ENCODE measurements around the gene PFDN5.
"Not testable (repeated sequence)": the region's sequence is repeated elsewhere in the genome, so short reads cannot be mapped to it uniquely, and the experiment has no call there.

PFDN5 gene

DNA sequence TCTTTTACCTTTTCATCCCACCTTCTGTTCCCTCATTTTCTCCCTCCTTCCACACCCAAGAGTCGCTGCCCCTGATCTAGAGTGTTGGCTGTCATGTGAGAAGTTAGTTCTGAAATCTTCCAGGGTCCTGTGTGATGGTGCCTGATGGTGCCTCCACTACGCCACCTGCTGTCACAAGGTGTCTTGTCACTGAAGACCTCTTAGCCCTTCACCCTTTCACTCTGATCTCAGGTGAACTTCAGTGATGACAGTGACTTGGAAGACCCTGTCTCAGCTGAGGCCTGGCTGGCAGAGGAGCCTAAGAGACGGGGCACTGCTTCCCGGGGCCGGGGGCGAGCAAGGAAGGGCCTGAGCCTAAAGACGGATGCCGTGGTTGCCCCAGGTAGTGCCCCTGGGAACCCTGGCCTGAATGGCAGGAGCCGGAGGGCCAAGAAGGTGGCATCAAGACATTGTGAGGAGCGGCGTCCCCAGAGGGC is 7.6 kb upstream of the PFDN5 start:
- peak in 1 of 2 experiments; percentile 53 for DNase-seq

DNA sequence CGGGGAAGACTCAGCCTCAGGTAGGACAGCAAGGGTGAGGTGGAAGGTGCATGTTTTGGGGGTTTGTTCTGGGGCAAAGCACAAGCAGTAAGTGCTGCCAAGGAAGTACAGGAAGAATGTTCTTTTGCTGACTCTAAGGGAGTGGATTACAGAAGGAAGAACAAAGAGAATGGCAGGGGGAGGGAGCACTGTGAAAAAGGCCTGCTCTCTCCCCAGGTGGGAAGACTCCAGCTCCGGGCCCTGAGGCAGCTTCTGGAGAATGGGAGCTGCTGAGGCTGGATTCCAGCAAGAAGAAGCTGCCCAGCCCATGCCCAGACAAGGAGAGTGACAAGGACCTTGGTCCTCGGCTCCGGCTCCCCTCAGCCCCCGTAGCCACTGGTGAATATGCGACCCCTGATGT is 7.0 kb upstream of the PFDN5 start:
- no peak for DNase-seq

DNA sequence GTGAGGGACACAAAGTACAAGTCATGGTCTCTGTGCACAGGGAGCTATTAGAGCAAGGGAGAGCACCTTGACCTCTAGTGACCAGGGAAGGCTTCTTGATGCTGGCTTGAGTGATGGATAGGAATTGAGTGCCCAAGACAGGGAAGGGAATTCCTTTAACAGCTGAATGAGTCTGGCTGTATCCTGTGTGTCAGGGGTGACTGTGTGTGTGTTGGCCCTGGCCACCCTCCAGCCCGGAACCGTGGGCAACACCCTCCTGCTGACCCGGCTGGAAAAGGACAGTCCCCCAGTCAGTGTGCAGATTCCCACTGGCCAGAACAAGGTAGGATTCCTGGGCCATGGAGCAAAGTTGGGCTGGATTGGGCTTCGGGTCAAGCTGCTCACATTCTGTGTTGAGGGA is 5.5 kb upstream of the PFDN5 start:
- no peak for DNase-seq

DNA sequence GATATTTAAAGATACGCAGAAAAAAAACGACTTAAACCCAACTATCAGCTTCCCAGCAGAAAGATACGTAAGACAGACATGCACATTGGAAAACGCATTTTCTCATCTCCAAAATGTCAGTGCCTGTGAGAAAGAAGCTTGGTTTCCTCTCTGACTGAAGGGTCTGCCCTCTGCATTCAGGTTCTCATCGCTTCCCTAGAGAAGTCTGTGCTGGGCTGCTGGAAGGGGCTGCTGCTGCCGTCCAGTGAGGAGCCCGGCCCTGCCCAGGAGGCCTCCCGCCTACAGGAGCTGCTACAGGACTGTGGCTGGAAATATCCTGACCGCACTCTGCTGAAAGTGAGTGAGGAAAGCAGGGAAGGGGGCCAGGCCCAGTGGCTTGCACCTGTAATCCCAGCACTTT is 4.7 kb upstream of the PFDN5 start:
- no peak for DNase-seq

DNA sequence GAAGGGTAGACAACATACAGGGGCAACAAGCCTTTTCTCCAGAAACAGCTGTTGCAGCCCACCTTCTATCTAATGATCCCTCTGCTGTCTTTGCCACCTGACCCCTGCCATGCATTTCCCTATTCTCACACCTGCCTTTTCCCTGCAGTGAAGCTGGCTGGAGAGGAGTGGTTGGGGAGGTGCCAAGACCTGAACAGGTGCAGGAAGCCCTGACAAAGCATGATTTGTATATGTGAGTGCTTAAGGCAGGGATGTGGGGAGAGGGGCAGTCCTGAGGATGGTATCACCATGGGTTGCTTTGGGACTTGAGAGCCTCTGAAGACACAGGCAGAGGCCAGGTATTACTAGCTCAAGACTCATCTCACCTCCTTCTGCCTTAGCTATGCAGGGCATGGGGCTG is 2.9 kb upstream of the PFDN5 start:
- DNase-seq, result no peak

DNA sequence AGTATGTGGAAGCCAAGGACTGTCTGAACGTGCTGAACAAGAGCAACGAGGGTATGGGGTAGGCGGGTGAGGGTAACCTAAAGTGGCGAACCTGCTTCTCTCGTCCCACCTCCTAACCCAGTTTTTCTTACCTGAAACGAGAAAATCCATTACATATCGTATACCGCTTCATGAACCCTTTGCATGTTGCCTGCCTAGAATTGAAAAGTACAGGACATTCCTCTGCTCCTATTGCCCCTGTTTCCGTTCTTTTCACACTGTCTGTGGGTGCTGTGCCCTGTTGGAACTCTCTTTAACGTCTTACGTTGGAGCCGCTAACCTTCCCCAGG is 513 bp downstream of the PFDN5 start:
- DNase-seq, result no peak

DNA sequence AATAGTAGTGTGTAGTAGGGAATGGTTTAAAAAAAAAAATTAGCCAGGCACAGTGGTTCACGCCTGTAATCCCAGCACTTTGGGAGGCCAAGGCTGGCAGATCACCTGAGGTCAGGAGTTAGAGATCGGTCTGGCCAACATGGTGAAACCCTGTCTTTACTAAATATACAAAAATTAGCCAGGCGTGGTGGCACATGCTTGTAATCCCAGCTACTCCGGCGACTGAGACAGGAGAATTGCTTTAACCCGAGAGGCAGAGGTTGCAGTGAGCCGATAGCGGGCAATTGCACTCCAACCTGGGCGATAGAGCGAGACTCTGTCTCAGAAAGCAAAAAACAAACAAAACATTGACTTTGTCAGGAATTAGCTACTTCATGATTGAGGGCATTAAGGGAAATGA is 1.8 kb downstream of the PFDN5 start:
- not testable (repeated sequence) for DNase-seq

DNA sequence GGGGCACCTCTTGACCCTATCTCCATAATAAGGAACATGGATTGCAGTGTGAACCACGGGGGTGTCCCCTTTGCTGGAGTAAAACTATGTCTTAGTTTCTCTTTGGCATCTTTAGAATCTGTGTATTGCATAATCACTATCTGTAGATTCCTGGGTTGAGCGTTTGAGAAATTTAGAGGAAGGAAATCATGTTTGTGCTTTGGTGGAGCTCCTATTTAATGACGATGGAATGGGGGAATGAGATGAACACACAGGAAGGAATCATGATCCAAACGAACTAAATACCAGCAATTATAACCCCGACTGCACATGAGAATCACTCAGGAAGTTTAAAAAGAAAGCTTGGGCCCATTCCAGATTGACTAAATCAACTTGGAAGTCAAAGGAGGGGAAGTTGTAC is 2.8 kb downstream of the PFDN5 start:
- peak in 1 of 2 experiments; percentile 41 for DNase-seq

DNA sequence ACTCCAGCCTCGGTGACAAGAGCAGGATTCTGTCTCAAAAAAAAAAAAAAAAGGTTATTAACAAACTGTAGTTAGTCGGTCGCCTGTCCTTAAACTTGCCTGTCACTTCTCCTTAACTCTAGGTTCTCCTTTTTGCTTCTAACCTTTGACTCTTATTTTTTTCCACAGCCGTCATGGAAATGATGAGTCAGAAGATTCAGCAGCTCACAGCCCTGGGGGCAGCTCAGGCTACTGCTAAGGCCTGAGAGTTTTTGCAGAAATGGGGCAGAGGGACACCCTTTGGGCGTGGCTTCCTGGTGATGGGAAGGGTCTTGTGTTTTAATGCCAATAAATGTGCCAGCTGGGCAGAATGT is 3.7 kb downstream of the PFDN5 start:
- peak; percentile 61 to 69 for DNase-seq

DNA sequence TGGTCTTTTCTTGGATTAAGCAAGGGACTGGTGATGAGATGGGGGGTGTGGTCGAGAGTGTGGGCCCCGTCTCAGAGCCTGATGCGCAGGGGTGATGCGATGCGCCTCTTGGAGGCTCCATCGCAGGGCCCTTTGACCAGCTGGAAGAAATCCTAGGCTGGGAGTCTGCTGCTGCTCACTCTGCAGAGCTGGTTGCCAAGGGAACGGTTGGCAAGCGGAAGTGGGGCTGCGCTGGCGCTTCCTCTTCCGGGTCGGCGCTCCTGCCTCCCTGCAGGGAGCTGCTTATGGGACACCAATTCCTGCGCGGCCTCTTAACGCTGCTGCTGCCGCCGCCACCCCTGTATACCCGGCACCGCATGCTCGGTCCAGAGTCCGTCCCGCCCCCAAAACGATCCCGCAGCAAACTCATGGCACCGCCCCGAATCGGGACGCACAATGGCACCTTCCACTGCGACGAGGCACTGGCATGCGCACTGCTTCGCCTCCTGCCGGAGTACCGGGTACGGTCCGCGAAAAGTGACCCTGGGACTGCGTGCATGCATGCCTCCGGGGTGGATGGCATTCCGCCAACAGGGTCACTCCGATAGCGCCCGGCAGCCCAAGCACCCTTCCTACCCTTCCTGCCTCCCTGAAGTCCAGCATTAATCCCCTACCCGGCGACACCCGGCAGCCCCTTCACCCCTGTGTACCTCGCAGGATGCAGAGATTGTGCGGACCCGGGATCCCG is 4.3 kb downstream of the PFDN5 start, which contains the start of gene MYG1:
Gene MYG1 (plus strand): TSS at position 242 of the 727 bp plus-strand sequence. CDS start 43 bp downstream, at position 285.
- peak; percentile 87 to 92 for DNase-seq

DNA sequence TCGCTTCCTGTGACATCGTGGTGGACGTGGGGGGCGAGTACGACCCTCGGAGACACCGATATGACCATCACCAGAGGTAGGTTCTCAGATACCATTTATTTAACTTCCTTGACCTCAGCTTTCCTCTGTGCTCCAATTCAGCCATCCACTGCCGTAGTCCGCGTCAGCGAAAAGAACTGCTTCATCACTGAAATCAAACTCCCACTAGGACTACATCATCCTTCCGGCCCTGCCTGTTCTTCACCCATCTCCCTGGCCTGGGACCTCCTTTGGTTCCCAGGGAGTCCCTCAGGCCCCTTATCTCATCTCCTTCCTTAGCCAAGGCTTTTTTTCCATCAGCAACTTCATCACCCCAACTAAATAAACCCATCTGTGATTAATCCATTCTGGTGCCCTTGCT is 4.8 kb downstream of the PFDN5 start:
- no peak for DNase-seq

DNA sequence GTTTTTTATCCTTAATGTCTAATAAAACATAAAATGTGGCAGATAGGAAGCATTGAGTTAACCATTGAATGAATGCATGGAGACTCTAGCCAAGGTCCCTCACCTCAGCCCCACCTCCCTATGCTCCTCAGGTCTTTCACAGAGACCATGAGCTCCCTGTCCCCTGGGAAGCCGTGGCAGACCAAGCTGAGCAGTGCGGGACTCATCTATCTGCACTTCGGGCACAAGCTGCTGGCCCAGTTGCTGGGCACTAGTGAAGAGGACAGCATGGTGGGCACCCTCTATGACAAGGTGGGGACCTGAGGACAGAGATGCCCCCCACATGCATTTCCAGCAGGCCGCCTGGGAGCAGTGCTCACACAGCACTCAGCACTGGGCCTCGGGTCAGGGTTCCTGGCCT is 7.6 kb downstream of the PFDN5 start:
- DNase-seq, result no peak

DNA sequence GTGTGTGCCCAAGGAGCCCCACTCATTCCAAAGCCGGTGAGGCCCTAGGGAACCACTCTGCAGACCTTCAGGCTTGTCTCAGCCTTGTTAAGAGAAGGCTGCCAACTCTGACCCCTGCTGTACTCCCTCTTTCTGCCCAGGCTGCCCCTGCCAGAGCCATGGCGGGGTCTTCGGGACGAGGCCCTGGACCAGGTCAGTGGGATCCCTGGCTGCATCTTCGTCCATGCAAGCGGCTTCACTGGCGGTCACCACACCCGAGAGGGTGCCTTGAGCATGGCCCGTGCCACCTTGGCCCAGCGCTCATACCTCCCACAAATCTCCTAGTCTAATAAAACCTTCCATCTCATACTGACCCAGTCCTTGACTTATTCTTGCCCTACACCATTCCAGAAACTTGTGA is 11.5 kb downstream of the PFDN5 start:
- no peak for DNase-seq

DNA sequence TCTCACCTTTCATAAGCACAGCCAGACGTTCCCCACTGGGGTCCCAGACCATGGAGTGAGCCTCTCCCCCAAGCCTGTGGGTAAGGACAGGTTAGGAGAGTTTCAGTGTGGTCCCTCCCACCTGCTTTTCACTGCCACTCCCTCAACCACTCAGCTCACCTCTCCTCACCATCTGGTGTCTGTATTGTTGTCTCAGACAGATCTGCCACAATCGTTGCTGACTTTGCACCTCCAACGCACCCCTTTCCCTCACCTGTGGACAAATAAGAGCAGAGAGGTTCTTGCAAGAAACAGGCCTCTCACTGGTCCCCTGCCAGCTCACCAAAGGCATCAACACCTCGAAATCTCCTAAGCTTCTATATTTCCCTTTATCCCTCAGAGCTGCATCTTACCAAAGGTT is 12.9 kb downstream of the PFDN5 start:
- no peak for DNase-seq

DNA sequence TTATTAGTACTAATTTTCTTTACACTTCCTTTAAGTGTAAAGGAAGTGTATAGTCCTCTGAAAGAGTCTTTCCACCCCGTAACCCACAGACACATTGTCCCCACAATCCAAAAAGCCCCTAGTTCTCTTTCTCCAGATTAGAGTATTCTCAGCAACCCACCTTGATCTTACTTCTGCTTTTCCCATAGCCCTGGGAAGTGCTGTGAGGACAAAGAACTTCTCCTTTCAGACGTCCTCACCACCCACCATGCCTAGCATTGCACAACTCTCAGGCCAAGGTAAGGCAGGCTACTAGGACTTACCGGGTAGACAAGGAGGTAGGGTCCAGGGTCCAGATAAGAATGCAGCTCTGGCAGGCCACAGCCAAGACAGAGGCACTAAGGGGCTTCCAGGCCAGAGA is 18.7 kb downstream of the PFDN5 start:
- no peak for DNase-seq

DNA sequence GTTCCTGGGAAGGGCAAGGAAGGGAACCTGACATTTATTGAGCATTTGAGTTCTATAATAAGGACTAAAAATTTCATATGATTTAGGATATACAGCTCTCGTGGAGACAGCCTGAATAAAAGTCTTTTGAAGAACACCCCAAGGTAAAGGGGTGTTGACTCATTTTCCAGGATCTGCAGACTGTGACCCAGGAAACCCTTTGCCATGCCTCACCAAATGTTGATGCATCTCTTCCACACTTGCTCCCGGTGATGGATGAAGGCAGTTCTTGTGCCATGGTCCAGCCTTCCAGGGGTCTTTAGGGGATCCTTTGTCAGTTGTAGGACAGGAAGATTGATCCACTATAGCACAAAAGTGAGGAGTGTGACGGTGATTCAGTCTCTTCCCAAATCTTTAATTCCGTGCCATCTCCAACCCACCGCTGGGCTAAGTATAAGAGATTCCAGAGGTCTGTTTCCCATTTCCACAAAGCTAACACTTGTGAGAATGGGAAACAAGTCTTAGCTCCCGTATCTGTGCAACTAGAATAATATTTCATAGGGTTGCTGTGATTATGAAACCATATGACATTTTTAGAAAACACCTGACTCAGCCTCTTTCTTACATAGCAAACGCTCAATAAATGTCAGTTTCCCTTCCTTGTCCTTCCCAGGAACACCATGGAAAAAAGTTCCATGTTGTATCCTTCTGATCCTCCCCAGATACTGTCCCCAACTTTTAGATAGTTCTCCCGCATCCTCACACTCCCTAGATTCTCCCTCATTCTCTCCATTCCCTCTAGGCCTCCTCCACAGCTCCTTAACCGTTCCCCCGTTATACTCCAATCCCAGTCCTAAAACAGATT is 25.2 kb downstream of the PFDN5 start:
- DNase-seq, result no peak

DNA sequence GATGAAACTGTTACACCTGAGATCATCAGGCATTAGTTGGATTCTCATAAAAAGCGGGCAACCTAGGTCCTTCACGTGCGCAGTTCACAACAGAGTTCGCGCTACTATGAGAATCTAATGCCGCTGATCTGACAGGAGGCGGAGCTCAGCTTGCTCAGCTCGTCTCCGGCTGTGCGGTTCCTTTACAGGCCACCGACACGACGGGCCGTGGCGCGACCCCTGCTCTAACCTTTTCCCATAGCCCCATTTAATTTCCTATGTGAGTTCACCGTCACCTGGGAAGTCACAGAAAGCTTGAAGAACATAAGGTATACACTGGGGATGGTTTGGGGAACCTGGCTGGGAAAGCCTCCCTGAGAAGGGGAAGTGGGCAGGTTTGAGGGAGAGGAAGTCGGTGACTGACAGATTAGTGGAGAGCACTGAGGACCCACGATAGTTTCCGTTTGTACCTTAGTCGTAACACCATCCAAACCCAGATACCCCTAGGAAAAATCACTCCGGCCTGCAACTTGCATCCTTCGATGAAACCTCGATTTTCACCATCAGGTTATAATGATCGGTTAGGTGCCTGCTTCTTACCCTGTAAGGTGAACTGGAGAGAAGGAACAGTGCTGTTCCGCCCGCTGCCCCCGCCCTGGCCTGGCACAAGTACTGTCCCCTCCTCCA is 28.9 kb downstream of the PFDN5 start:
- DNase-seq, result no peak

DNA sequence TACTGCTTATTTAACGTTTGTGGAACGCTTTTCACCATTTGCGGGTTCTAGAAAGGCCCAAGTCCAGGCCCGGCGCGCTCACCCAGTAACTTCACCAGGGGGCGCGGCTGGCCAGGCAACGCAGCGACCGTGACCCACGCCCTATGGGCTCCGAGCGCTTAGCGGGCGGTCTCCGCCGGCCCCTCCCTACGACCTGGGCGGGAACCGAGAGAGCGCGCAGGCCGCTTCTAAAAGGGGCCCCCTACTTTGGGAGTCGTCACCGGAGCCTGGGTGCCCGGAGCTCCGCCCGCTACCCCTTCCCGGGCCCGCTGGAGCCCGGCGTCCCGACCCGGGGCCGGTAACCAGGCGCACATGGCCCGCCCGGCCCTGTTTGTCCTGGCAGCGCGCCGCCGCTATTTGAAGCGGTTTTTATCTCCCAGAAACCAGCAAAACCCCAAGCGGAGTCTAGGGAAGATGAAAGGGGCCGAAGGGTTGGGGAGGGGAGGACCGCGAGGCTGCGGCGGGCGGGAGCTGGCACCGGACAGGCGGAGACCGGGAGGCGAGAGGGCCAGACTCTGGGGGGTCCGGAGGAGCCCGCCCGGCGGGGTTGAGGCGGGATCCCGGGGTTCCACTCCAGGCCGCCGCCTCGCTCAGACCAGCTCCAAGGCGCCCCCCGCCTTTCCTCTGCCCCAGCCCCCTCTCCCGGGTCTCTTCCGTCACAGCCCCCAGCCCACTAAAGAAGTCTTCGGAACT is 29.6 kb downstream of the PFDN5 start:
- peak; percentile 84 to 90 for DNase-seq

DNA sequence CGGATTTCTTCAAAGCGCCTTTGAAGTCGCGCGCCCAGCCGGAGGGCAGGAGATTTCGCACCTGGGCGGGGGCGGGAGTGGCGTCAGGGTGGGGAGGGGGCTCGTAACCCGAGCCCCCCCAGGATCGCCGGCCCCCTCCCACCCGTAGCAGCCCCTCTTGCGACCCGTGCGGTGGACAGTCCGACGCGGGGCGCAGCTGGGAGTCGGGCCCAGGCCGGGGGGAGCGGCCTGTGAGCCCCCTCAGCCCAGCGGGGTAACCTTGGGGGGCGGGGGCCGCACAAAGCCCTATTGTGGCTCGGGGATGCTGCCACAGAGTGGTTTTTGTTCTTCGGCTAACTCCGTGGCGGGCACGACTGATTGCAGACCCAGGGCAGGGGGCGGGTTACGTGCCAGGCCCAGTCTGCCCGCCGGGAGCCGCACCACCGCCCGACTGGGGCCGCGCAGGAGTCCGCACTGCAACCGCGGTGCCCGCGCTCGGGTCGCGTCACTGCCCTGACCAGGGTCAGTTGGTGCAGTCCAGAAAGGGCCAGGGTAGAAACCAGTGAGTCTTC is 30.2 kb downstream of the PFDN5 start:
- no peak for DNase-seq

DNA sequence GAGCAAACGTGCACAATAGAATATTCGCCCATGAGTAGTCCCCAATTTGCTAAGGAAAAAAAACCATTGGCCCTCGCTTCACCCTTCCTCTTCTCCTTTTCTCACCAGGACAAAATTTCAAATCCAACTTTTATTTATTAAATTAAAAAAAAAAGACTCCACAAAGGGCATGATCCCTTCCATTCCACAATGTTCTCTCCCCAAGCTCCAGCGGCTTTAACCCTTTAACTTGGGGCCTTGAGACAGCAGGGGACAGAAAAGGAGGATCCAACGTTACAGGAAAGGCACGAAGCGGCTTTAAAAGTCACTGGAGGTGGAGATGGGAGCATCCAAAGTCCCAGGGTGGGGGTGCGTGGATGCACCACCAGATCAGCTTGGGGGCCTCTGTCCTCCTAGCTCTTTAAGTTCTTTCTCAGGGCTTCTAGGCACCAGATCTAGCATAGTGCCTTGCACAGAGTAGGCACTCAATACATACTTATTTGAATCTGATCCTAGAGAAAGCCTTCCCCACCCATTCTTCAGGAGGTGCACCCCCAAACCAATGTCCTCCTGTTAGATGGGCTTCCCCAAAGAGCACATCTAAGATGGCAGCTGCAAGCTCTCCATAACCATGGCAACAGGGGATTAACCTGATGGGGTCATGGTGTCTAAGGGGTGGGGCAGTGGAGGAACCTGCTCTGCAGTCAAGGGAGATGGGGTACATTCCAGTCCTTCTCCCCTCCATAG is 31.3 kb downstream of the PFDN5 start:
- no peak for DNase-seq

DNA sequence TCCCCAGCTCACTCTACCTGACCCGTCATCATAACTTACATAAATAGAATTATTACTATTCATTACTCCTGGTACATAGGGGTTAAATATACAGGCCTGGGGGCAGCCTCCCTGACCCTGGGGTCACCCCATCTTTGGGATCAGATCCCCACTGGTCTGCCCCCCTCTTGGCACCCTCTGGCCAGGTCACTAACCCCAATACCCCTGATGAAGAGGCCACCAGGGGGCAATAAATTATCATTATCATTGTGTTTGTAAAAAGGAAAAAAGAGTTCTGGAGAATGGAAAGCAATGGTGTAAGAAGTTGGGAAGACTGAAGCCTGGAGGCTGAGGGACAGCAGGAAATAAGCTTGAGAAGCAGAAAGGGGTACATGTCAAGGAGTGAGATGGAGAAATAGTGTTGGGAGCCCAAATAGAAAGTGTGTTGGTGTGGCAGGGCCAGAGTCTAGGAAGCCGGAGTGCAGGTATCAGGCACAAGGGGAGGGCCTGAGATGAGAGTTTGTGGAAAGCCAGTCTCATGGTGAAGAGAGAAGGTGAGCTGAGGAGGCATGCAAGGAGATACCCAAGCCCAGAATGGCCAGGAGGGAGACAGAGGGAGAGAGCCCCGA is 32.2 kb downstream of the PFDN5 start:
- peak in 1 of 2 experiments; percentile 30 for DNase-seq

DNA sequence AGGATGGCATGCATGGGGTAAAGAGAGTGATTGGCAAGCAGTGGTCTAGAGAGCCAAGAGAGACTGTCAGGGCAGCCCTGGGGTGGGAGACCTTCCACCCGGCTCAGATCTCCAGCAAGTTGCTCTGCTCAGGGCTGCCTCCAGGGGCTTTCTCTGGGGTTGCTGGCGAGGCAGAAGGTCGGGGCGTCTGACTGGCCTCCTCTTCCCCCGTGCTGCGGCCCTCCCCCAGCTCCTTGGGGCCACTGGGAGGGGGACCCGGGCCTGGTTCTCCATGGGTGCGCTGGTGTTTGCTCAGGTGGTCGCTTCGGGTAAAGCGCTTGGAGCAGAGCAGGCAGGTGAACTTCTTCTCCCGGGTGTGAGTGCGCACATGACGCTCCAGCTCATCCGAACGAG is 32.7 kb downstream of the PFDN5 start:
- no peak for DNase-seq
